WI38 (cell line): ENCODE measurements around the gene BRINP3.

Experiments used
- H3K4me3 ChIP-seq: 2 replicates; pipeline ENCODE4 v1.5.1; 2011; ENCODE audit warnings: low read depth, mild to moderate bottlenecking, control low read depth, low read length
- TF ChIP-seq, protein P1 (sequence below): IDR thresholded peaks from 2 replicates; pipeline ENCODE4 v1.5.1; 2012; ENCODE audit warnings: low read depth, mild to moderate bottlenecking, control low read depth, low read length

BRINP3 gene

DNA sequence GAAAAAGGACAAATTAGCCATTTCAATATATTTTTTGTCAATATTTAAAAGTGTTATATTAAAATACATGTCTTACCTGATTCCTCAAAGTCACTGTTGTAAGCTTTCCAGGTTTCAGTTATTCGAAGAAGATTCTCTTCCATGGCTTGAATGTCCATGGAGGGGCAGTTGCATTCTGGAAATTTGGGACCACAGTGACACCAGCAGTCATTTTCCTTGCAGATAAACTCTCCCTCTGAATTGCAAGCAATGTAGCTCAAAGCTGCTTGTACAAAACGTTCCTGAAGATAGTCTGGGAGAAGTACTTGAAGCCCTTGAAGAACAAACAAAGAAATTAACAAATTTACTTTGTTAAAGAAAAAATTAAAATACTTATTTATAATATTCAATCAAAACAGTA, 251.7 kb downstream of the BRINP3 start:
- TF ChIP-seq, protein P1, sequence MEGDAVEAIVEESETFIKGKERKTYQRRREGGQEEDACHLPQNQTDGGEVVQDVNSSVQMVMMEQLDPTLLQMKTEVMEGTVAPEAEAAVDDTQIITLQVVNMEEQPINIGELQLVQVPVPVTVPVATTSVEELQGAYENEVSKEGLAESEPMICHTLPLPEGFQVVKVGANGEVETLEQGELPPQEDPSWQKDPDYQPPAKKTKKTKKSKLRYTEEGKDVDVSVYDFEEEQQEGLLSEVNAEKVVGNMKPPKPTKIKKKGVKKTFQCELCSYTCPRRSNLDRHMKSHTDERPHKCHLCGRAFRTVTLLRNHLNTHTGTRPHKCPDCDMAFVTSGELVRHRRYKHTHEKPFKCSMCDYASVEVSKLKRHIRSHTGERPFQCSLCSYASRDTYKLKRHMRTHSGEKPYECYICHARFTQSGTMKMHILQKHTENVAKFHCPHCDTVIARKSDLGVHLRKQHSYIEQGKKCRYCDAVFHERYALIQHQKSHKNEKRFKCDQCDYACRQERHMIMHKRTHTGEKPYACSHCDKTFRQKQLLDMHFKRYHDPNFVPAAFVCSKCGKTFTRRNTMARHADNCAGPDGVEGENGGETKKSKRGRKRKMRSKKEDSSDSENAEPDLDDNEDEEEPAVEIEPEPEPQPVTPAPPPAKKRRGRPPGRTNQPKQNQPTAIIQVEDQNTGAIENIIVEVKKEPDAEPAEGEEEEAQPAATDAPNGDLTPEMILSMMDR: no peak
- H3K4me3 ChIP-seq: no peak overlapping the region

DNA sequence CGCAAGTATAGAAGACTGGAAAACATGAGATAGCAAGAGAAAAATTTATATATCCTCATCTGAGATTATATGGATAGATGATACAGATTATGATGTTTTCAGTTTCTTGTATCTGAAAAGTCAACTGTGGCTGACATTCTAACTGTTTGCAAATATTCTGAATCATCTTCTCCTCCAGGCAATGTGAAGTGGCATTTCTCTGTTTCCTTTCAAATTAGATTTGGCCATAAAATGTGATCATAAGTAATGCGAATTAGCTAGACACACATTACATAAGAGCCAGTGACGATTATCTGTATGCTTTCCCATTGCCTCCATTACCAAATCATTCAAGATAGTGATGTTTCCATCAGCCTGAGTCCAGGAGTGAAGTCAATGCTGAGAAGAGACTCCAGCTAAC, 265.2 kb downstream of the BRINP3 start:
- H3K4me3 ChIP-seq: no peak overlapping the region
- TF ChIP-seq, protein P1: no peak

DNA sequence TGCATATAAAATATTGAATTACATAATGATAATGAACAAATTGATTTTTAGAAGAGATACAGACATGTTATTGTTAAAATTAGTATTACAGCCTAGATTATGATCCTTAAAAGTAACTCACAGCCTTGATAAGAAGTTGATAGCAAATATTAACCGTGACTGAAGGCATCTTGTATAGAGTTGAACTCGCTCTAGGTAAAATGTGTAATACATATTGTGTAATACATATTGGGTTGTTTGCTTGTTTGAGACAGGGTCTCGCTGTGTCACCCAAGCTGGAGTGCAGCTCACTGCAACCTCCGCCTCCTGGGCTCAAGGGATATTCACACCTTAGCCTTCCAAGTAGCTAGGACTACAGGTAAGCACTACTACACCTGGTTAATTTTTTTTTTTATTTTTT, 269.9 kb downstream of the BRINP3 start:
- TF ChIP-seq, protein P1: no peak
- no peak overlapping the region for H3K4me3 ChIP-seq

DNA sequence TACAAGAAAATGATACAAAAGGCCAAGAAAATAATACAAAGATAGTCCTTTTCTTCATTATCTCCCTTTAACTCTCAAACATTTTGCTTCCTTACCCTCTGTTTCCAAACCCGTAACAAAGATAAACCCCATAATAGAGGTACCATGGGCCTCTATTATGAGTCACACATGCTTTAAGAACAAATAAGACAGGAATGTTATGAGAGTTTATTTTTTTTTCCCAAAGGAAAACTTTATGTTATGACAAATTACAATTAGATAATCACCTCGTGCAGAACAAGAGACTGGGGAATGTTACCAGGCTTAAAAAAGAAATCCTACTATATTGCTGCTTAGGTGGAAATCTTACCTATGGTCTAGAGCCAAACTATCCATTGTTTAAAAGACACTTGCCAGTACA, 272.0 kb downstream of the BRINP3 start:
- no peak overlapping the region for H3K4me3 ChIP-seq
- TF ChIP-seq, protein P1: no peak

DNA sequence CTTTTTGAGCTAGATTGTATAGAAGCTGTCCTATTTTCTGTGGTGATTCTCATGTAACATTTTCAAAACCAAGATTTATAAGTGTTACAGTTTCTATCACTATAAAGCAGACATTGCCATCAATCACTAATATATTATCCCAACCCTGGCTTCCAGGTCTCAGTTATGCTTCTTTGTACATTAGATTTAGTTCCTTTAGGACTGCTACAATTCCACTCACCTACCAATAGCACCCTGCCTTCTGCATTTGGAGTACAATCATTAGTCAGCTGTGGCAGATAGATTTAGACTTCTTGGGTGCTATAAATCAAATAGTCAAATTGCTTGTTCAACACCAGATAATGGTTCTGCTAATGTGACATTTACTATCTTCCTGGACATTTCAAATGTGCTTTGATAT, 281.6 kb downstream of the BRINP3 start:
- TF ChIP-seq, protein P1: no peak
- H3K4me3 ChIP-seq: no peak overlapping the region

DNA sequence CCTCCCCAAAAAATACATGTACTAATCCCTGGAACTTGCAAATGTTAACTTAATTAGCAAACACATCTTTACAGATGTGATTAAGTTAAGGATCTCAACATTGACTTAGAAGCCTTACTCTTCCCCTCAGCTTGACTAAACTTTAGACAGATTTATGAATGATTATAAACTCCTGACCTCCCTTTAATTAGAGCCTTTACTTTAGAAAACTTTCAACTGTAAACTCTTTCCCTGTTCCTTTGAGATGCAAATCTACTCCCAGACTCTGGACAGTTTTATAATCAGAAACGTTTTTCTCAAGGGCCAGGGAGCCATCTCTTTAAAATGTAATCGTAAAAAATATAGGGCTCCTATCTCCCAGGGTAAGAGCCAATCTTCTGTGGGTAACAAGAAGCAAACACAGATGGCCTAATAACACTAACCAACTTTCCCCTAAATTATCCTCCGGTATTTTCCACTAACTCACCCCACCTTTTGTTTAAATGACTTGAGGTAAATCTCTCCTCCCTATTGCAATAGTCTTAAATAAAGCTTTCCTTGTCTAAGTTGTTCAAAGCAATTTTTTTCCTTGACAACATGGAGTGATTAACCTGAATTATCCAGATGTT, 284.1 kb downstream of the BRINP3 start:
- no peak overlapping the region for H3K4me3 ChIP-seq
- TF ChIP-seq, protein P1: no peak

DNA sequence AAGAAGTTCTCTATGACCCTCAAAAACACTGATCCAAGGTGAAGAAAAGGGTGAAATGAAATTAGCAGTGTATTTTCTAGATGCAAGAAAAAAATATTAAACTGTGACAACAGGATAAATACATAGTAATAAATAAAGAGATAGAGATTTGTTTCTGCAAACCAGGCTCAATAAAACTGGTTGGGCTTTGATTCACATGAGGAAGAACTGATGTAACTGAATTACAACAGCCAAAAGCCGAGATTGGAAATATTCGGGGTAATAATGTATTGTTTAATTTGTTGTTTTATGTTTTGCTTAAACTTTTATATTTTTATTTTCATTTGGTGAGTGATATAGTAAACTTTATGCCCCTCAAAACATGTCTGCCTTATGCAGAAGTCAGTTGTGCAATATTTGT, 285.0 kb downstream of the BRINP3 start:
- H3K4me3 ChIP-seq: no peak overlapping the region
- TF ChIP-seq, protein P1: no peak
